SHP77 (cell line): Measurements from ENCODE around the gene GLRX5.
"Not testable (repeated sequence)": the region's sequence is repeated elsewhere in the genome, so short reads cannot be mapped to it uniquely, and the experiment has no call there.

ENCODE experiments used
- DNase-seq, 2 experiments: peaks; one replicate each; lab custom pipeline; 2025; lab: John Stamatoyannopoulos, UW

Gene GLRX5

GRCh38 chr14:95559203-95559602, 24.4 kb downstream of the GLRX5 start:
- no peak for DNase-seq

GRCh38 chr14:95561001-95561412, 26.2 kb downstream of the GLRX5 start:
- peak; percentile 80 to 82 for DNase-seq

DNA sequence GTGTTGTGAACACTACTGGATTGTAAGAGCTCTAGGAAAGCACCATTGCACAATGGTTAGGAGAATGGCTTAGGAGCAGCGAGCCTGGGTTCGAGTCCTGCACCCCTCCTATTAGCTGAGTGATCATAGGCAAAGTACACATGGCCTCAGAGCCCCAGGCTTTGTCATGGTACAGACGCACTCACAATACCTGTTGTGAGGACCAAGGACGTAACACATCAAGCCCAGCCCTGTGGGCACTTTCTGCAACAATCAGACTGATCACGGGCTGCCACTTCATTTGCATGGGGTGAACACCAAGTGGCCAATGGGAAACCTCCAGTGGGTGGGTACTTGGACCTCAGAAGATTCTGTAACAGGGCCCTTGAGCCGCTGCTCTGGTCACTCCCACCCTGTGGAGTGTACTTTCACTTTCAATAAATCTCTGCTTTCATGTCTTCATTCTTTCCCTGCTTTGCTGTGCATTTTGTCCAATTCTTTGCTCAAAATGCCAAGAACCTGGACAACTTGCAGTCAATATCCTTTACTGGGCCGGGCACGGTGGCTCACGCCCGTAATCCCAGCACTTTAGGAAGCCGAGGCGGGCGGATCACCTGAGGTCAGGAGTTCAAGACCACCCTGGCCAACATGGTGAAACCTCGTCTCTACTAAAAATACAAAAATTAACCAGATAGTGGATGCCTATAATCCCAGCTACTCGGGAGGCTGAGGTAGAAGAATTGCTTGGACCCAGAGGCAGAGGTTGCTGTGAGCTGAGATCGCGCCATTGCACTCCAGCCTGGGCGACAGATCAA, 28.2 kb downstream of the GLRX5 start:
- DNase-seq = no peak

- no peak for DNase-seq
Observed at GRCh38 chr14:95564060-95564459, 29.2 kb downstream of the GLRX5 start.

DNA sequence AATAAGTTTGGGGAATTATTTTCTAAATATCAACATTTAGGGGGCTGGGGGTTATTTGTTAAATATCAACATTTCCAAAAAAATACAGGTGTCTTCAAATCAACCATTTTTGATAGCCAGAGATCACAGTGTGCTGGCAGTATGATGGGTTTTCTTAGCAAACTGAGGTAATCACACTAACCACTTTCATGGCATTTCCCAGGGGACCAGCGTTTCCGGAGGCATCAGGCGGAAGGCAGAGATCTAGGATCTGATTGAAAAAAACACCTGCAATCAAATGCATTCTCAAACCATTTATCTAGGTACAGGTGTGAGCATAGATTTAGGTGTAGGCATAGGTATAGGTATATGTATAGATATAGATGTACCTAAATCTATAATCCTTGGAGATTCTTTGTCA, 34.6 kb downstream of the GLRX5 start:
- DNase-seq = no peak

- DNase-seq = no peak
Observed at GRCh38 chr14:95573313-95573712, 38.5 kb downstream of the GLRX5 start.

DNA sequence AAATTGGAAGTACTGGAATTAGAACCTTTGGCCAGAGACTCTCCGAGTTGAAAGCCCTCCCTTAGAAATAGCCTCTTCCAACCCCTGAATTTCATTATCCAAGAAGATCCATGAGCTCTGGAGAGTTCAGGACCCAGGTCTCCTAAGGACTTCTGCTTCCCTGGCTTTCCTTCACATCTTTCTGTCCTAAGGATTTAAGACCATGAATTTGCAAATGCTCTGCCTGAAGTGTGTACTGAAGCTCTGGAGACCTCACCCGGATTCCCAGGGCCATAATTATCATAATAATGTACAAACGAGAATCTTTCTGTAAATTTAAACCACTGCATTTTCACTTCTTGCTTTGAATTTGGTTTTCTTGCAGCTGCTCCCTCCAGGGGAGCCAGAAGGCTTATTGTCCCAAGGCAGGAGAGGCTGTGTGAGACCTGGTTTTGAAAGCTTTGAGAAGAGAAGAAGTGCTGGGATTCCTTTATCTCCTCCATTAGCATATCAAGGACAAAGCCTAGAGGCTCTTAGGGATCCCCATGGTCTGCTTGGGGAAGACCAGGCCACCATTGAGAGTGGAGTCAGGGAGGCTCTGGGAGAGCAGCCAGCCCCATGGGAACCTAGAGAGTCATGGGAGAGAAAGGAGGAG, 41.1 kb downstream of the GLRX5 start:
- no peak for DNase-seq

- DNase-seq = no peak
Observed at GRCh38 chr14:95577067-95577800, 42.4 kb downstream of the GLRX5 start.

- no peak for DNase-seq
Observed at GRCh38 chr14:95577870-95578269, 43.0 kb downstream of the GLRX5 start.

GRCh38 chr14:95583836-95584617, 49.2 kb downstream of the GLRX5 start:
- not testable (repeated sequence) for DNase-seq

DNA sequence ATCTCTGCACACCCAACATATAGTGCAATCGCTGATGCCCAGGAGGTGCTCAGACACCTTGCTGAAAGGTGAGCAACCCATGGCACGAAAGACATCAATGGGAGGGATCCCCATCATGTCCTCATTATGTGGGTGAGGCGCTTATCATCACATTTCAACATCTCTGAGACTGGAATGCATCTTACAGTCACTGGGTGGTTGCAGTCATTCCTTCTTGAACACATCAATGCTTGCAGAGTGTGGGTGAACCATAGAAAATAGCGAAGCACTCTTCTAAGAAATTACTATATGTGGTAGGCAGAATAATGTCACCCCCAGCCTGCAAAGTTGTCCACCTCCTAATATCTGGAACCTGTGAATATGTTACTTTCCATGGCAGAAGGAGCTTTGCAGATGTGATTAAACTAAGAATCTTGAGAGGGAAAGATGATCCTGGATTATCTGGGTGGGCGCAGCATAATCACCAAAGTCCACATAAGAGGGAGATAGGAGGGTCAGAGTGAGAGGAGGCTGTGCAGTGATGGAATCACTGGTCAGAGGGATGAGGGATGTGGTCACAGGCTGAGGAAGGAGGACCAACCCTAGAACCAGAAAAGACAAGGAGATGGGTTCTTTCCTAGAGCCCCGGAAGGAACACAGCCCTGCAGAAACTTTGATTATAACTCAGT, 51.2 kb downstream of the GLRX5 start:
- DNase-seq = no peak

DNA sequence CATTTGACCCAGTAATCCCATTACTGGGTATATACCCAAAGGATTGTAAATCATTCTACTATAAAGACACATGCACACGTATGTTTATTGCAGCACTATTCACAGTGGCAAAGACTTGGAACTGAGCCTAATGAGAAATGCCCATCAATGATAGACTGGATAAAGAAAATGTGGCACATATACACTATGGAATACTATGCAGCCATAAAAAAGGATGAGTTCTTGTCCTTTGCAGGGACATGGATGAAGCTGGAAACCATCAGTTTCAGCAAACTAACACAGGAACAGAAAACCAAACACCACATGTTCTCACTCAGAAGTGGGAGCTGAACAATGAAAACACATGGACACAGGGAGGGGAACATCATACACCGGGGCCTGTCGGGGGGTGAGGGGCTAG, 56.3 kb downstream of the GLRX5 start:
- DNase-seq = not testable (repeated sequence)
